Heart right ventricle (tissue), 16 donors: Measurements from ENCODE around the gene MRPL44. TPM values are rescaled to one million over a fixed set of nuclear protein-coding genes. Genes with fewer than 3 reads are reported as not detected.
A peak's percentile ranks its signal among the peaks of the same experiment; 100 is the strongest.

Experiments used
- ATAC-seq, 8 donors: fragments of 200-7000 bp; cut with Tn5 transposase; one replicate each; pipeline ENCODE4 v1.9.1; 2020; ENCODE audit warnings: mild to moderate bottlenecking in 8 of 8, moderate library complexity in 8 of 8, moderate number of reproducible peaks in 1 of 8
- DNase-seq, 2 donors: peaks; one replicate each; pipeline ENCODE4 v3.0.0-alpha.2; 2020
- H3K27ac ChIP-seq, 10 donors: fragments of 200-600 bp; sonication (generic) in 2 of 10; one replicate each; pipeline versions ENCODE4 v1.5.0 to v1.8.0; 2020 to 2022; ENCODE audit warnings: mild to moderate bottlenecking in 3 of 10
- H3K27me3 ChIP-seq, 7 donors: fragments of 200-600 bp; one replicate each; pipeline ENCODE4 v1.8.0; 2021 to 2022; ENCODE audit warnings: mild to moderate bottlenecking in 2 of 7
- H3K36me3 ChIP-seq, 9 donors: fragments of 200-600 bp; sonication (generic) in 1 of 9; one replicate each; pipeline versions ENCODE4 v1.5.0 to v1.8.0; 2020 to 2022; ENCODE audit warnings: mild to moderate bottlenecking in 2 of 9
- H3K4me1 ChIP-seq, 9 donors: fragments of 200-600 bp; sonication (generic) in 1 of 9; one replicate each; pipeline versions ENCODE4 v1.5.0 to v1.8.0; 2020 to 2022; ENCODE audit warnings: mild to moderate bottlenecking in 4 of 9
- H3K4me3 ChIP-seq, 10 donors: fragments of 200-600 bp; sonication (generic) in 2 of 10; one replicate each; pipeline versions ENCODE4 v1.5.0 to v1.8.0; 2020 to 2022; ENCODE audit warnings: mild to moderate bottlenecking in 7 of 10, moderate library complexity in 2 of 10
- H3K9me3 ChIP-seq, 11 donors: fragments of 200-600 bp in 10 of 11; sonication (generic) in 2 of 11; one replicate each; pipeline versions ENCODE4 v1.5.0 to v1.8.0; 2013 to 2022; ENCODE audit warnings: mild to moderate bottlenecking in 2 of 11, control low read depth in 1 of 11, moderate library complexity in 1 of 11
- WGBS, 2 donors: extraction: QIAGEN DNeasy Blood & Tissue Kit; methylation state at CpG; one replicate each; pipeline ENCODE4 v1.1.7; 2013; ENCODE audit warnings: inconsistent platforms in 1 of 2; 5-methylcytosine and 5-hydroxymethylcytosine counted together
- intact Hi-C, 10 donors: fragments of 100-400 bp; cut with DNase I; formaldehyde crosslinking; loops; one replicate each; pipeline versions ENCODE4 v1.11.1 to v1.14.2; 2022
- polyA plus RNA-seq, 2 donors: library from polyadenylated mRNA; stranded (reverse); fragments of 200-250 nt; gene quantifications; one replicate each; pipeline ENCODE4 v1.2.3, GENCODE V29; 2013
- total RNA-seq, 10 donors: library from RNA; stranded (reverse); fragmentation: NEBNext Ultra II Directional in 3 of 10; extraction: Animal tissue kit (Norgen Biotek cat#: 25700) in 3 of 10; gene quantifications; one replicate each; pipeline versions ENCODE4 v1.2.1 to v1.2.4, GENCODE V29; 2021 to 2023
- TF ChIP-seq, protein P1 (sequence below), 9 donors: fragments of 200-600 bp; sonication (generic) in 2 of 9; IDR thresholded peaks; one replicate each; pipeline versions ENCODE4 v1.5.0 to v1.8.0; 2021 to 2022; ENCODE audit warnings: antibody characterized with exemption in 9 of 9, mild to moderate bottlenecking in 5 of 9, moderate library complexity in 1 of 9
- donor health status: Arrhythmogenic right ventricular cardiomyopathy.
- donor health status: ischemic (EF 13 %, LVEDD 7.1; RV severe dilation, severe dysfunction).
- donor health status: healthy with polysubstance abuse.
- donor health status: DM: no; HTN: yes; CAD: no.
- donor health status: DM: no; HTN: no; CAD: no.
- donor health status: ischemic (EF 25% LVEDD 6.9; RV normal size, moderate dysfunction).
- donor health status: ischemic (EF 25% LVEDD 5.7; RV mildly dilated, moderate dysfunction).
- donor health status: healthy.
- donor health status: DM: yes; HTN: yes; CAD: no.
- donor health status: Ischemic cardiomyopathy.
- donor health status: ischemic (EF 35%, LVEDD 5.7; RV mildly dilated, moderate dysfunction).
- donor health status: nonischemic (EF 11% LVEDD 7.7; RV severe dilation, severe dysfunction).
- donor health status: DM: yes; HTN: yes; CAD: no.
- donor health status: PGD.
- donor health status: ischemic (EF 29% LVEDD 5.4; RV normal size, mild dysfunction).
- donor health status: nonischemic (EF 23%, LVEDD 6.1; RV moderate dilation, normal function).

MRPL44 gene
- total and polyA plus RNA-seq, 12 donors = 11.3 to 47.5 (median 39.5) TPM

DNA sequence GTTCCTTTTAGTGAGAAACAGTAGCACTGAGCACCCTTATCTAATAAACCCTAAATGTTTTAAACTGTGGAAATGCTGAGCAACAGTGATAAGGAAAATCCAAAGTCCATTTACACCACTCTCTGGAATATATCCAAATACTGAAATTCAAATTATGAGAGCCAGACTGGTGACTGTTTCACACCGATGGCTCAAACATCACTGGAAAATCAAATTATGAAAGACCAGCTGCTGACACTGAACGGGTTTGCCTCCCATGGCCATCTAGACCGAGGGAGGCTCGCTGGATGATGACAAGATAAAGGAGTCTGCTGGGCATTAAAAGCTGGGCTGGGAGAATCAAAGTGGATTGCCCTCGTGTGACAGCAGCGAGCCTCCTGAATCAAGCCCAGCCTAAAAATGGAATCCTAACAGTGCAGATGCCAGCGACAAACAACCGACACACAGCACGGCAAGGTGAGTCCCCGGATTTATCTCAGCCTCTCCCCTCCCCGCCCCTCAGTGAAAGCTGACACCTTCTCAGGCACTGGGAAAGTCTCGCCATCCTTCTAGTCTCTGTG is 51.5 kb downstream of the MRPL44 start:
- intact Hi-C loops = no loop called here
- ATAC-seq (peak in 2 of 8 donors; percentile 9 to 37), DNase-seq (no peak)
- no peaks in the 10 kb centered on the region for H3K36me3 ChIP-seq
- no peak overlapping the region for H3K27ac ChIP-seq
- no peak overlapping the region for H3K4me3 ChIP-seq
- peaks cover 0 to 17% (median 0%) of the 10 kb centered on the region in 9 donors for H3K4me1 ChIP-seq
- TF ChIP-seq, protein P1, sequence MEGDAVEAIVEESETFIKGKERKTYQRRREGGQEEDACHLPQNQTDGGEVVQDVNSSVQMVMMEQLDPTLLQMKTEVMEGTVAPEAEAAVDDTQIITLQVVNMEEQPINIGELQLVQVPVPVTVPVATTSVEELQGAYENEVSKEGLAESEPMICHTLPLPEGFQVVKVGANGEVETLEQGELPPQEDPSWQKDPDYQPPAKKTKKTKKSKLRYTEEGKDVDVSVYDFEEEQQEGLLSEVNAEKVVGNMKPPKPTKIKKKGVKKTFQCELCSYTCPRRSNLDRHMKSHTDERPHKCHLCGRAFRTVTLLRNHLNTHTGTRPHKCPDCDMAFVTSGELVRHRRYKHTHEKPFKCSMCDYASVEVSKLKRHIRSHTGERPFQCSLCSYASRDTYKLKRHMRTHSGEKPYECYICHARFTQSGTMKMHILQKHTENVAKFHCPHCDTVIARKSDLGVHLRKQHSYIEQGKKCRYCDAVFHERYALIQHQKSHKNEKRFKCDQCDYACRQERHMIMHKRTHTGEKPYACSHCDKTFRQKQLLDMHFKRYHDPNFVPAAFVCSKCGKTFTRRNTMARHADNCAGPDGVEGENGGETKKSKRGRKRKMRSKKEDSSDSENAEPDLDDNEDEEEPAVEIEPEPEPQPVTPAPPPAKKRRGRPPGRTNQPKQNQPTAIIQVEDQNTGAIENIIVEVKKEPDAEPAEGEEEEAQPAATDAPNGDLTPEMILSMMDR (IDR thresholded peaks at IDR 0.05) = no peak
- H3K27me3 ChIP-seq = peaks cover 0 to 18% (median 0%) of the 10 kb centered on the region in 7 donors
- WGBS, 2 donors = 42 to 49% methylated on average over 12 of the region's 12 CpGs
- no peaks in the 10 kb centered on the region for H3K9me3 ChIP-seq

DNA sequence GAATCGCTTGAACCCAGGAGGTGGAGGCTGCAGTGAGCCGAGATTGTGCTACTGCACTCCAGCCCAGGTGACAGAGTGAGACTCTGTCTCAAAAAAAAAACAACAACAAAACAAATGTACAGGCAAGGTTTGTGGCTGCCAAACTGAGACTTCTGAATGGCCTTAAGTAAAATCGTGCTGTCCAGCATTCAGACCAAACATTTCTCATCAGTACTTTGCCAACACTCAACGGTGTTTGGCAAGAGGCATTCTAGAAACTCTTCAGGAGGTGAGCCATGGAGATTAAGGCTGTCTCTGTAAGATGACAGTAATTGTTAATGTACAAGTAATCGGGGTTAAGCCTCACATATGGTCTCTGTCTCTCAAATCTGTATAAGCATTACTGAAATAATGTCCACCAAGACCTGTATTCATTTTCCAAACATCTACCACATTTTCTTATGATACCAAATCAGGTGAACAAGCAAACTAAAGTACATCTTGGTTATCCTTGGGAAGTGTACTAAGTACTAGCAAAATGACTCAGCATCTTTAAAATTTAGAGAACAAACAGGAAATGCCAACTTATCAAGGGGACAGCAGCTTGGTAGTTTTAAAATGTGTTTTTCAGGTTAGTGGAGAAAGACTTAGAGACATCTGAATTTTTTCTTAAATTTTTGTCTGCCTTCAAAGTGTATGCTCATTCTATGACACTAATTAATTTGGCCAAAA is 52.5 kb downstream of the MRPL44 start:
- no peaks in the 10 kb centered on the region for H3K9me3 ChIP-seq
- peaks cover 0 to 9% (median 0%) of the 10 kb centered on the region in 9 donors for H3K4me1 ChIP-seq
- no peaks in the 10 kb centered on the region for H3K36me3 ChIP-seq
- TF ChIP-seq, protein P1 (IDR thresholded peaks at IDR 0.05) = no peak
- no peak overlapping the region for H3K4me3 ChIP-seq
- intact Hi-C loops = no loop called here
- peaks cover 0 to 18% (median 0%) of the 10 kb centered on the region in 7 donors for H3K27me3 ChIP-seq
- H3K27ac ChIP-seq = no peak overlapping the region
- DNase-seq (no peak), ATAC-seq (no peak)
- WGBS, 2 donors = 70 to 78% methylated on average over 5 of the region's 5 CpGs

DNA sequence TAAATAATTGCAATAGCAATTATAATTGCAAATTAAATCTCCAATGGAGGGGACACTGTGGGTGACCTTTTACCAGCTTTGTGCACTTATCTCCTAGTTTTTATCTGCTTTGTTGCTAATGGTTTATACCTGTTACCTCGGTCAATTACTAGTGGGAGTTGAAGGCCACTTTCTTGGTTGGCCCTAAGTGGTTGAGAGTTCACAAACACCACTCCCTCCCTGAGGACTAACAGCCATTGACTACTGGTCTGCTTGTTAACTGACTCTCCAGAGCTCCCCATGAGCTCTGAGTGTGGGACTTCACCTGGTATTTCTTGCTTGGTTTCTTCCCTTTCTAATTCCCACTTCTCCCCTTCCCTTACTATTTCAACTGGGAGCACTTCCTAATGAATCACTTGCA is 54.6 kb downstream of the MRPL44 start:
- no peak overlapping the region for H3K27ac ChIP-seq
- H3K27me3 ChIP-seq = peaks cover 0 to 10% (median 0%) of the 10 kb centered on the region in 7 donors
- H3K4me3 ChIP-seq = no peak overlapping the region
- no peaks in the 10 kb centered on the region for H3K9me3 ChIP-seq
- no peak for ATAC-seq
- no peaks in the 10 kb centered on the region for H3K36me3 ChIP-seq
- no peak for DNase-seq
- H3K4me1 ChIP-seq = peaks cover 0 to 9% (median 0%) of the 10 kb centered on the region in 9 donors
- TF ChIP-seq, protein P1 (IDR thresholded peaks at IDR 0.05) = no peak
- 71 to 77% methylated on average over 1 of the region's 1 CpG for WGBS, 2 donors
- intact Hi-C loops = no loop called here

DNA sequence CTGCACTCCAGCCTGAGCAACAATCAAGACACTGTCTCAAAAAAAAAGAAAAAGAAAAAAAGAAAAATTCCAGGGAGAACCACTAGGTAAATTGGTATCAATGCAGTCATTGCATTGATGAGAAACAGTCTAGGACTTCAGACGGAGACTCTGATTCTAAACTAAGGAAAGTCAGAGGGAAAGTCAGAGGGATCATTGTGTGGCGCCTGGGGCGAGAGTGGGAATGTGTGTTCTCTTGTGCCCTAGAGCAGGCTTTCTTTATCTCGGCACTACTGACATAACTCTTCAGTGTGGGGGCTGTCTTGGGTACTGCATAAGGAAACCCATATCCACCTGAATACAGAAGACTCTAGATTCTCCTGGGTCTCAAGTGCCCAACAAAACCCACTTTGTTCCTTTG is 57.1 kb downstream of the MRPL44 start:
- DNase-seq (no peak), ATAC-seq (no peak)
- H3K27ac ChIP-seq = no peak overlapping the region
- no peaks in the 10 kb centered on the region for H3K27me3 ChIP-seq
- no peaks in the 10 kb centered on the region for H3K36me3 ChIP-seq
- TF ChIP-seq, protein P1 (IDR thresholded peaks at IDR 0.05) = no peak
- H3K4me1 ChIP-seq = peaks cover 0 to 7% (median 0%) of the 10 kb centered on the region in 9 donors
- 72 to 86% methylated on average over 4 of the region's 4 CpGs for WGBS, 2 donors
- H3K9me3 ChIP-seq = no peaks in the 10 kb centered on the region
- intact Hi-C loops = no loop called here
- no peak overlapping the region for H3K4me3 ChIP-seq
